Effector memory CD4-positive, alpha-beta T cell (primary cell): ENCODE data around the gene SARNP.

Source experiments
- DNase-seq, 3 donors: peaks; one replicate each; pipeline ENCODE4 v3.0.0-alpha.2; 2020
- H3K27ac ChIP-seq: 2 replicates; pipeline ENCODE4 v1.7.0; 2013; ENCODE audit warnings: mild to moderate bottlenecking, low read length, moderate library complexity; ENCODE audit not compliant: insufficient read depth, poor library complexity, severe bottlenecking
- H3K27me3 ChIP-seq: replicated peaks from 2 replicates; pipeline ENCODE4 v1.7.0; 2013; ENCODE audit warnings: mild to moderate bottlenecking, low read length; ENCODE audit not compliant: insufficient read depth, control insufficient read depth, poor library complexity, severe bottlenecking
- H3K36me3 ChIP-seq: 2 replicates; pipeline ENCODE4 v1.7.0; 2013; ENCODE audit warnings: mild to moderate bottlenecking, low read length, moderate library complexity; ENCODE audit not compliant: control insufficient read depth, insufficient read depth
- H3K4me1 ChIP-seq: 2 replicates; pipeline ENCODE4 v1.7.0; 2013; ENCODE audit warnings: low read length, mild to moderate bottlenecking; ENCODE audit not compliant: control insufficient read depth, insufficient read depth, poor library complexity, severe bottlenecking
- H3K4me3 ChIP-seq: 2 replicates; pipeline ENCODE4 v1.7.0; 2013; ENCODE audit warnings: low read length, low read depth, mild to moderate bottlenecking; ENCODE audit not compliant: insufficient read depth, poor library complexity, severe bottlenecking
- H3K9me3 ChIP-seq: 2 replicates; pipeline ENCODE4 v1.7.0; 2013; ENCODE audit warnings: mild to moderate bottlenecking, low read length, moderate library complexity; ENCODE audit not compliant: control insufficient read depth

Gene SARNP

DNA sequence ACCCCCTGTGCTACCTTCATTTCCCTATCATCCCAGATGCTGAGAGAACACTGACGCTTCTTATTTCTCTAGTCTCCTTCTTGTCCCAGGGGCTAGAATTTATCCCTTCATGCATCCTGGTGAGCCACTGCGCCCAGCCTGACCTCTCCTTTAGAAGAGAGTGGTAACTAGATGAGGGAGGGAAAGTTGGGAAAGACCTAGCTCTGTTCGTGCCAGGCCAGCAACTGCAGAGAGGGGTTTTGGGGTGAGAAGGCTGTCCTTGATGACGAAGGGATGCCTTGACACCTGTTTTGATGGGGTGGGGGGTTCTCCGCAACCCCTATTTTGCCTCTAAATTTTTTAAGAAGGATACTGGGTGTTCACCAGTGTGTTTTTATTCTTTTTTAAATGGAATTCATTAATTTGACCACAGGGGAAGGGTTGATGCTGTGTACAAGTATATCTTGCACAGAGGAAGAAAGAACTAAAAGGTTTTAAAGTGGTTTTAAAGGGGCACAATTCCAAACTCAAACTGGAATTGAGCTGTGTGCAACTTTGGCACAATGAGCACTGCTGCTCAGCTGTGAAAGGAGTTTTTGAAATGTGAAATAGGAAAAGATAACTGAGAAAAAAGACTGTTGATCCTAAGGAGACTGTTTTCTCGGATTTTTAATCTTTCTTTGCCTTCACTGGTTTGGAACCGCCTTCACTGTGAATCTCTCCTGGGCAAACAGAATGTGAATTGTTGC lies 32.3 kb upstream of the SARNP start:
- no peak overlapping the region for H3K4me3 ChIP-seq
- no peak for DNase-seq
- no peak overlapping the region for H3K27ac ChIP-seq
- H3K27me3 ChIP-seq, result no peaks in the 10 kb centered on the region
- H3K36me3 ChIP-seq, result no peaks in the 10 kb centered on the region
- H3K4me1 ChIP-seq, result no peaks in the 10 kb centered on the region
- H3K9me3 ChIP-seq, result no peaks in the 10 kb centered on the region

DNA sequence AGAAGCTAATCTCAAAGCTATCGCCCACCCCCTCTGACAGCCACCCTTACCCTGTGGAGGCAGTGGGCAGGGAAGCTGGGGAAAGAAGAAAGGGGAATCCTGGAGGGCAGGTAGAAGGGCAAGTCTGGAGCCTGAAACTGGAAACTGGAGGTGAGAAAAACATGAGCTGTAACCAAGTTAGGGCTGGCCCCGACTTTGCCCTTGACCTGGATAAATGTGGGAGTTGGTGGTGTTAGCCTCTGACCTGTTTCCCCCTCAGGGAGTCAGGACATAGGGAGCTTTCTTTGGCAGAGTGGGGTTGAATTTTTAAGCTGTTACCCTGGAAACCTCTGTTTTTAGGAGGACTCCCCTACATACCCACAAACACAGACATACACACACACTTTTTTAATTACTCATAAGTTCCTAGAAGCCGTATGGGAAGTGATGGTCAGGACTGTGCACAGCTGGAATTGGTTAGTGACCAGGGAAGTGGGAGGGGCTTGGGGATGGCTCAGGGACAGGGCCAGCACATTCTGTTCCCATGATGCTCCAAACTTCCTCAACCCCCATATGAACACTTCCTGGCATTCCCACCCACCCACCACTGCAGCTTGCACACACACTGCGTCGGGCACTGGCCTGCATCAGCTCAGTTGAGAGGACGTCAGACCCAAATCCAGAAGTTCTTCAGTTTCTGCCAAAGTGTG lies 30.2 kb upstream of the SARNP start:
- Histone ChIP-seq H3K9me3 (no peaks in the 10 kb centered on the region), H3K4me1 (no peaks in the 10 kb centered on the region), H3K27ac (no peak overlapping the region), H3K36me3 (no peaks in the 10 kb centered on the region), H3K27me3 (no peaks in the 10 kb centered on the region), H3K4me3 (no peak overlapping the region)
- no peak for DNase-seq

DNA sequence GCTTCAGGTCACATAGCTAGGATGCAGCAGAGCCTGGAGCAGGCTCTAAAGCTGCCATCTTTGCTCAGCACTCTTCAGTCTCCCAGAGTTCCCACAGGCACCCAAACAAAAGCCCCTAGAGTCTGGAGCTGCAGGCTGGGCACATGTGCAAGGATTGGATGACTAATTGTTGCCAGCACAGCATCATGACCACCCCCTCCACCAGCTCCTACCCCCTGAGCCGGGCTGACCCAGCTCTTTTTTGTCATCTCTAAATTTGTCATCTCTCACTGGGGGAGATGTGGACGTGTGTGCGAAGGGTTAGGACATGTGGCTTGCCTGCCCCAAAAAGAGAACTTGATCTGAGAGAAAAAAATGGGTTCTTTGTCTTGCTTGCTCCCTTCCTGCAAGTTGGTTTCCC lies 29.5 kb upstream of the SARNP start:
- no peaks in the 10 kb centered on the region for H3K27me3 ChIP-seq
- H3K27ac ChIP-seq, result no peak overlapping the region
- H3K36me3 ChIP-seq, result no peaks in the 10 kb centered on the region
- H3K4me1 ChIP-seq, result no peaks in the 10 kb centered on the region
- H3K9me3 ChIP-seq, result no peaks in the 10 kb centered on the region
- H3K4me3 ChIP-seq, result no peak overlapping the region
- no peak for DNase-seq

DNA sequence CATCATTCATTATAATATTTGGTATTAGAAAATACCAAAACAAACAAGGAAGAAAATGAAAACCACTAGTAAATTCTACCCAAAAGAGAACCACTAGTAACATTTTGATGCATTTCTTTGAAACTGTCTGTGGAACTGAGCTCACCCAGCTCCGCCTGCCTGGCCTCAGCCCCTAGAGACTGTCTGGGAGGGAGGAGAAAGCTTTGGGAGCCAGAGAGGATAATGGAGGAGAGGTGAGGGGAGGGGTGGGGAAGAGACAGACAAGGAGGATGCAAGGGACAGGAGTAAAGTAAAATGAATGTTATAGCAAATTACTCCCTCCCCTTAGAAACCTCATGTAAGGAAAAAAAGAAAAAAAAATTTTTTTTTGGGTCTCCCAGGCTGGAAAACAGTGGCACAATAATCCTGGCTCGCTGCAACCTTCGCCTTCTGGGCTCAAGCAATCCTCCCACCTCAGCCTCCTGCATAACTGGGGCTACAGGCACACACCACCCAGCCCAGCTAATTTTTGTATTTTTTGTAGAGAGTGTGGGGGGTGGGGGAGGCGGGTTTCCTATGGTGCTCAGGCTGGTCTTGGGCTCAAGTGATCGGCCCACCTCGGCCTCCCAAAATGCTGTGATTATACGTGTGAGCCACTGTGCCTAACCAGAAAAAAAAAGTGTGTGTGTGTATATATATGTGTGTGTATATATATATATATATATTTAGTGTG lies 28.4 kb upstream of the SARNP start:
- Histone ChIP-seq H3K36me3 (no peaks in the 10 kb centered on the region), H3K27ac (no peak overlapping the region), H3K9me3 (no peaks in the 10 kb centered on the region), H3K4me3 (no peak overlapping the region), H3K27me3 (no peaks in the 10 kb centered on the region), H3K4me1 (no peaks in the 10 kb centered on the region)
- DNase-seq, result no peak

DNA sequence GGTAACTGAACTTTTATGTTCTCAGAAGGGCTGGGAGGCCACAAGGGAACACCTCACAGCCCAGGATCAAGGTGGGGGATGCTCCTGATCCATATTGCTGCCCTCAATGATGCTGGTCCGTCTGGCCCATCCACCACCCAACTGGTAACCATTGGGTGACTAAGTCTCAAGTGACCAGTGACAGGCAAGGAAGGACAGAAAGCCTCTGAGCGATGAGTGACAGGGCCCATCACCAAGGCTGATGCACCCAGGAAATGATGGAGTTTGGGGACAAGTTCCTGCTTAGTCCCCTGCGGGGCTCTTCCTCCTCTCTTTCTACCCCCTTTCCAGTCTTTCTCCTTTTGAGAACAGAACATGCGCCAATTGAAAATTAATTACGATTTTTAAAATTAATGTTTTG lies 27.8 kb upstream of the SARNP start:
- Histone ChIP-seq H3K27me3 (no peaks in the 10 kb centered on the region), H3K4me1 (no peaks in the 10 kb centered on the region), H3K9me3 (no peaks in the 10 kb centered on the region), H3K4me3 (no peak overlapping the region), H3K27ac (no peak overlapping the region), H3K36me3 (no peaks in the 10 kb centered on the region)
- DNase-seq, result no peak

DNA sequence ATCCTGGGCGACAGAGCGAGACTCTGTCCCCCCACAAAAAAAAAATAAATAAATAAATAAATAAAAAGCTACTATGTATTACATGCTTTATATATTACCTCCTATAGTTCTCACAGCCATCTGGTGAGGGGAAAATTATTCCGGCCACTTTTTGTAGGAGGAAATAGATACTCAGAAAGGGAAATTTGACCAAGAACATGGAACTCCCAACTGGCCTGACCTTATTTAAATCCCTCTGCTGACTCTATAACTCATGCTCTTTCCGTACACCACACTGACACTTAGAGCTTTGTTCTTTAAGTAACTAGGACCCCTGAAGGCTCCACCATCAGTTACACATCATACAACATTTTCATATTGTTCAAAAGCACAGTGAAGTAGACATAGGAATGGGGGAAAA lies 27.4 kb upstream of the SARNP start:
- Histone ChIP-seq H3K27ac (no peak overlapping the region), H3K27me3 (no peaks in the 10 kb centered on the region), H3K4me3 (no peak overlapping the region)

DNA sequence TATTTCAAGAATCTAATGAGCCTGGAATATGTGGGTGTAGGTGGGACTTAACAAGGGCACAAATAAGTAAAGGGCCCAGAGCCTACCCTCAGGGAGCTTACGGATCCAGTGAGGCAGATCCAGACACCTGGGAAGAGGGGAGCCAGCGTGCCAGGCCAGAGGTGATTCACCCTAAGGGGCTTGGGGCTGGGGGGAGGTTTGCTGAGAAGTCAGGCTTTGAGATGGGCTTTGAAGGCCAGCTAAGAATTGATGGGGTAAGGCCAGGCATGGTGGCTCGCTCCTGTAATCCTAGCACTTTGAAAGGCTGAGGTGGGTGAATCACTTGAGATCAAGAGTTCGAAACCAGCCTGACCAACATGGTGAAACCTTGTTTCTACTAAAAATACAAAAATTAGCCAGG lies 25.9 kb upstream of the SARNP start:
- no peaks in the 10 kb centered on the region for H3K9me3 ChIP-seq
- H3K27ac ChIP-seq, result no peak overlapping the region

More for the DNA sequence above, 27.4 kb upstream of the SARNP start:
- Histone ChIP-seq H3K4me1 (no peaks in the 10 kb centered on the region), H3K9me3 (no peaks in the 10 kb centered on the region), H3K36me3 (no peaks in the 10 kb centered on the region)
- DNase-seq, result no peak

DNA sequence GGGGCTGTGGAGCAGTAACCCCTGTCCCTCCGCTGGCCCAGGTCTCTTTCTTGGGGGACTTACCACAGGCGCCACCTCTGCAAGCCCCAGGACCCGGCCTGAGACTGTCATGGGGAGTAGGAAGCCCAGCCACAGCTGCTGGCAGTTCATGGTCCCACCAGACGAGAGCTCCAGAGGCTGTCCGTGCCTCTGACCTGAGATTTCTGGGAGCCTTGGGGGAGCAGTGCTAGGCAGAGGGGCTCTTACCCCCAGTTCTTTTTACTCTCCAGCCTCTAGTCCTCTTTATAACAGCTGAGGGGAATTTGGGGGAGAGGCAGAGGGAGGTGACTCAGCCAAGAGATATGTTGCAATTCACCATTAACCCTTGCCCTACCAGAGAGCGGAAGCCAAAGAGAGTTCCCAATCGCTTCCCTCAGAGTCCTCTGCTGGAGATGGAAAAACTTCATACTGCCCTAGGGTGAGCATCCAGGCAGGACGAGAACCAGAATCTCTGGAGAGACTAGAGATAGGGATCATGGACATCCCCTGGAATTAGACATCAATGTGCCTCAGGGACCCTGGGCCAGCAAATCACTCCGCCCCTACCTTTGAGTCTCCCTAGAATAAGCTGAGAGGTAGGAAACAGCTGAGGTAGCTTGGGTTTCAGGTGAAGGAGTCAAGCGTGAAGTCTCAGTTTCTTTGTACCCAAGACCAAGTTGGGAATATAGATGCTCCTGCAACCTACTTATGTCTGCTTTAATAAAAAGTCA lies 25.3 kb upstream of the SARNP start, which contains the start of gene MMP19:
Gene MMP19, minus strand, starts transcription at position 256 of the 749 bp plus-strand sequence. Its CDS starts 106 bp downstream, at position 150.
- Histone ChIP-seq H3K36me3 (no peaks in the 10 kb centered on the region), H3K27me3 (no peaks in the 10 kb centered on the region), H3K27ac (no peak within 1 kb of the TSS), H3K4me1 (no peaks in the 10 kb centered on the region), H3K9me3 (no peaks in the 10 kb centered on the region), H3K4me3 (no peak within 1 kb of the TSS)
- no peak for DNase-seq

More for the DNA sequence above, 25.9 kb upstream of the SARNP start:
- H3K4me1 ChIP-seq, result no peaks in the 10 kb centered on the region
- H3K27me3 ChIP-seq, result no peaks in the 10 kb centered on the region
- no peak for DNase-seq
- H3K36me3 ChIP-seq, result no peaks in the 10 kb centered on the region
- no peak overlapping the region for H3K4me3 ChIP-seq

DNA sequence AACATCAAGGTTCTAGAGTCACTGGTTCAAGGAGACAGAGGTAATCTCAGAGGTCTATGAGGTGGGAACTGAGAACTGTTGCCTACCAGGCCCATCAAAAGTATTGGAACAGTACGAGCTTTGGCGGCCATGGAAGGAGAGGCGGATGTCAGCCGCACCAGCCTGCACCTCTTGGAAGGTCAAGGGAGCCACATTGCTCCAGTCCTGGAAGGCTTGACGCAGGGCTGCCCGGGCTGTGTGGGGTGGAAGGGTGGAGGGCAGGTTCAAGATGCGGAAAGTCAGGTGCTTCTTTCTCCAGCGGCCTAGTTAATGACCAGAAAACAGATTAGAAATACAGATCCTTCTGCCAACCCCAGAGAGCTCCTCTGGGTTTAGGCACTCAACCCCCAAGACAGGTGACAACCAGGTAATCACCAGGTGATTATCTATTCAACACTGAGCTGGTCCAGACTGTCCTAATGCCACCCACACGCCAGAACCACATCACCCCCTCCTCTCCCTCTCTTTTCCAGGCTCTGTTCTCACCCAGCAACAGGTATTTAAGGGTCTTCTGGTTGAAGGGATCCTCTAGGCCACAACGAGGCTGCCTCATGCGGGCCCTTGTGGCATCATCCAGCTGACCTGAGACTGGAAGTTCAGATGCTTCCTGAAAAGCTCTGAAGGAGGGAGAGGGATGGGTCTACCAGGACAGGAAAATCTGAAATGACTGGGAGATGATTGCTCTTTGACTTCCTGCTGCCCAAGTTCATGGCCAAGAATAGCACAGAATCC lies 23.2 kb upstream of the SARNP start:
- H3K27me3 ChIP-seq, result no peaks in the 10 kb centered on the region
- H3K9me3 ChIP-seq, result no peaks in the 10 kb centered on the region
- DNase-seq, result no peak
- no peaks in the 10 kb centered on the region for H3K36me3 ChIP-seq
- H3K4me3 ChIP-seq, result no peak overlapping the region
- no peaks in the 10 kb centered on the region for H3K4me1 ChIP-seq
- H3K27ac ChIP-seq, result no peak overlapping the region
